ENCODE results near the gene FMN1.

DNA sequence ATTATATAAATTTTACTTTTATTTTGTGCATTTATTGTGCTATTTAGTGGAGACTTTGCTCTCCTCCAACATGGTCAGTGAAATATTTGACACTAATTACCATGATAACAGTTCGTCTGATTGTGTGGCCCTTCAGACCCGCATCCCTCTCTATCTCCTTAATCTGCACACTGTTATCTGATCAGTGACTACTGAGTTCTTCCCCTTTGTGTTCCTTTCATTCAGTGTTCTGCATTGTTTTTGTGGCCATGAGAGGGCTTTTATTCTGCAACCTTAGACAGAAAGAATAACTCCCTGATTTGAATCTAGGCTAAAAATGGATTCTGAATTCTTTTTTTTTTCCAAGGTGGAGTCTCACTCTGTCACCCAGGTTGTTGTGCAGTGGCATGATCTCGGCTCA, 11.9 kb upstream of the FMN1 start:
- no peak for TF ChIP-seq MXI1 (IDR thresholded peaks at IDR 0.05; ENCODE audit: borderline replicate concordance, low read depth, low read length)
- TF ChIP-seq ZNF225 (CRISPR knock-in tag; IDR thresholded peaks at IDR 0.05) = no peak
- TF ChIP-seq, protein P1, sequence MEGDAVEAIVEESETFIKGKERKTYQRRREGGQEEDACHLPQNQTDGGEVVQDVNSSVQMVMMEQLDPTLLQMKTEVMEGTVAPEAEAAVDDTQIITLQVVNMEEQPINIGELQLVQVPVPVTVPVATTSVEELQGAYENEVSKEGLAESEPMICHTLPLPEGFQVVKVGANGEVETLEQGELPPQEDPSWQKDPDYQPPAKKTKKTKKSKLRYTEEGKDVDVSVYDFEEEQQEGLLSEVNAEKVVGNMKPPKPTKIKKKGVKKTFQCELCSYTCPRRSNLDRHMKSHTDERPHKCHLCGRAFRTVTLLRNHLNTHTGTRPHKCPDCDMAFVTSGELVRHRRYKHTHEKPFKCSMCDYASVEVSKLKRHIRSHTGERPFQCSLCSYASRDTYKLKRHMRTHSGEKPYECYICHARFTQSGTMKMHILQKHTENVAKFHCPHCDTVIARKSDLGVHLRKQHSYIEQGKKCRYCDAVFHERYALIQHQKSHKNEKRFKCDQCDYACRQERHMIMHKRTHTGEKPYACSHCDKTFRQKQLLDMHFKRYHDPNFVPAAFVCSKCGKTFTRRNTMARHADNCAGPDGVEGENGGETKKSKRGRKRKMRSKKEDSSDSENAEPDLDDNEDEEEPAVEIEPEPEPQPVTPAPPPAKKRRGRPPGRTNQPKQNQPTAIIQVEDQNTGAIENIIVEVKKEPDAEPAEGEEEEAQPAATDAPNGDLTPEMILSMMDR (CRISPR knock-in tag; IDR thresholded peaks at IDR 0.05) = no peak
- TF ChIP-seq, protein P2, sequence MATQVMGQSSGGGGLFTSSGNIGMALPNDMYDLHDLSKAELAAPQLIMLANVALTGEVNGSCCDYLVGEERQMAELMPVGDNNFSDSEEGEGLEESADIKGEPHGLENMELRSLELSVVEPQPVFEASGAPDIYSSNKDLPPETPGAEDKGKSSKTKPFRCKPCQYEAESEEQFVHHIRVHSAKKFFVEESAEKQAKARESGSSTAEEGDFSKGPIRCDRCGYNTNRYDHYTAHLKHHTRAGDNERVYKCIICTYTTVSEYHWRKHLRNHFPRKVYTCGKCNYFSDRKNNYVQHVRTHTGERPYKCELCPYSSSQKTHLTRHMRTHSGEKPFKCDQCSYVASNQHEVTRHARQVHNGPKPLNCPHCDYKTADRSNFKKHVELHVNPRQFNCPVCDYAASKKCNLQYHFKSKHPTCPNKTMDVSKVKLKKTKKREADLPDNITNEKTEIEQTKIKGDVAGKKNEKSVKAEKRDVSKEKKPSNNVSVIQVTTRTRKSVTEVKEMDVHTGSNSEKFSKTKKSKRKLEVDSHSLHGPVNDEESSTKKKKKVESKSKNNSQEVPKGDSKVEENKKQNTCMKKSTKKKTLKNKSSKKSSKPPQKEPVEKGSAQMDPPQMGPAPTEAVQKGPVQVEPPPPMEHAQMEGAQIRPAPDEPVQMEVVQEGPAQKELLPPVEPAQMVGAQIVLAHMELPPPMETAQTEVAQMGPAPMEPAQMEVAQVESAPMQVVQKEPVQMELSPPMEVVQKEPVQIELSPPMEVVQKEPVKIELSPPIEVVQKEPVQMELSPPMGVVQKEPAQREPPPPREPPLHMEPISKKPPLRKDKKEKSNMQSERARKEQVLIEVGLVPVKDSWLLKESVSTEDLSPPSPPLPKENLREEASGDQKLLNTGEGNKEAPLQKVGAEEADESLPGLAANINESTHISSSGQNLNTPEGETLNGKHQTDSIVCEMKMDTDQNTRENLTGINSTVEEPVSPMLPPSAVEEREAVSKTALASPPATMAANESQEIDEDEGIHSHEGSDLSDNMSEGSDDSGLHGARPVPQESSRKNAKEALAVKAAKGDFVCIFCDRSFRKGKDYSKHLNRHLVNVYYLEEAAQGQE (IDR thresholded peaks at IDR 0.05; ENCODE audit: borderline replicate concordance in 1 of 2, low read depth in 1 of 2, low read length in 2 of 2) = no peak
- no peak for TF ChIP-seq NCOA2 (CRISPR knock-in tag; IDR thresholded peaks at IDR 0.05)
- TF ChIP-seq JDP2 (CRISPR knock-in tag; IDR thresholded peaks at IDR 0.05; ENCODE audit: borderline replicate concordance) = no peak

Data from HepG2 (cell line).